Kidney (tissue), 14 donors: ENCODE measurements around the gene C8G. TPM values are rescaled to one million over a fixed set of nuclear protein-coding genes. Genes with fewer than 3 reads are reported as not detected.

Source experiments
- DNase-seq, 5 donors: peaks; one replicate each; pipeline ENCODE4 v3.0.0-alpha.2; 2013 to 2020
- FAIRE-seq: peaks from 2 replicates; lab custom pipeline; 2012; peaks lifted over from hg19 to GRCh38; lab: Jason Lieb, UNC
- H3K27ac ChIP-seq, 2 donors: one replicate each; pipeline ENCODE4 v1.7.0; 2013; ENCODE audit warnings: low read depth in 2 of 2, low read length in 2 of 2, inconsistent platforms in 1 of 2
- H3K27me3 ChIP-seq: one replicate; pipeline ENCODE4 v1.7.1; 2013; ENCODE audit warnings: low read length, inconsistent platforms; ENCODE audit not compliant: control insufficient read depth, insufficient read depth
- H3K36me3 ChIP-seq, 3 donors: one replicate each; pipeline versions ENCODE4 v1.7.0 to v1.7.1; 2013; ENCODE audit warnings: low read length in 3 of 3, control low read depth in 1 of 3, inconsistent platforms in 1 of 3; ENCODE audit not compliant: insufficient read depth in 3 of 3, control insufficient read depth in 2 of 3
- H3K4me1 ChIP-seq, 3 donors: one replicate each; pipeline versions ENCODE4 v1.7.0 to v1.7.1; 2013; ENCODE audit warnings: low read length in 3 of 3, inconsistent platforms in 1 of 3, low read depth in 1 of 3; ENCODE audit not compliant: control insufficient read depth in 2 of 3, insufficient read depth in 2 of 3
- H3K4me3 ChIP-seq, 3 donors: one replicate each; pipeline versions ENCODE4 v1.7.0 to v1.8.1; 2013; ENCODE audit warnings: low read length in 3 of 3, control low read depth in 1 of 3, inconsistent platforms in 1 of 3
- H3K9ac ChIP-seq, 3 donors: one replicate each; pipeline versions ENCODE4 v1.7.0 to v1.7.1; 2013; ENCODE audit warnings: low read length in 3 of 3, control low read depth in 1 of 3, inconsistent platforms in 1 of 3
- H3K9me3 ChIP-seq, 3 donors: one replicate each; pipeline versions ENCODE4 v1.7.0 to v1.7.1; 2013; ENCODE audit warnings: low read length in 3 of 3, control low read depth in 1 of 3, inconsistent platforms in 1 of 3; ENCODE audit not compliant: control insufficient read depth in 2 of 3, insufficient read depth in 1 of 3
- intact Hi-C: fragments of 100-400 bp; cut with DNase I; formaldehyde crosslinking; loops from one replicate; pipeline ENCODE4 v1.11.1; 2022
- polyA plus RNA-seq: library from polyadenylated mRNA; stranded (reverse); fragments of 350-450 nt; fragmentation: Illumina TruSeq; extraction: RNeasy Lipid Tissue Mini Kit (QIAGEN cat#74804); gene quantifications from one replicate; pipeline ENCODE4 v1.2.3, GENCODE V29; 2014; ENCODE audit warnings: low read depth, low replicate concordance; ENCODE audit not compliant: insufficient read depth
- total RNA-seq: library from RNA; stranded (reverse); fragmentation: NEBNext Ultra II Directional; extraction: Animal tissue kit (Norgen Biotek cat#: 25700); gene quantifications from one replicate; pipeline ENCODE4 v1.2.1, GENCODE V29; 2021
- TF ChIP-seq, protein P1 (sequence below): IDR thresholded peaks from 3 replicates; pipeline ENCODE4 v1.5.1; 2012; ENCODE audit warnings: mild to moderate bottlenecking, moderate library complexity, borderline replicate concordance; ENCODE audit not compliant: insufficient read depth; ENCODE audit errors: extremely low read depth
- donor health status: control.
- donor health status: control.
- donor health status: control.
- donor health status: control.
- donor health status: control.
- donor health status: DM: yes; HTN: yes; CAD: no.
- donor health status: Normal renal cell carcinoma (clear cell type).

The C8G gene
- total and polyA plus RNA-seq, 2 donors from 2014 or later = 1.9 to 2.1 TPM

DNA sequence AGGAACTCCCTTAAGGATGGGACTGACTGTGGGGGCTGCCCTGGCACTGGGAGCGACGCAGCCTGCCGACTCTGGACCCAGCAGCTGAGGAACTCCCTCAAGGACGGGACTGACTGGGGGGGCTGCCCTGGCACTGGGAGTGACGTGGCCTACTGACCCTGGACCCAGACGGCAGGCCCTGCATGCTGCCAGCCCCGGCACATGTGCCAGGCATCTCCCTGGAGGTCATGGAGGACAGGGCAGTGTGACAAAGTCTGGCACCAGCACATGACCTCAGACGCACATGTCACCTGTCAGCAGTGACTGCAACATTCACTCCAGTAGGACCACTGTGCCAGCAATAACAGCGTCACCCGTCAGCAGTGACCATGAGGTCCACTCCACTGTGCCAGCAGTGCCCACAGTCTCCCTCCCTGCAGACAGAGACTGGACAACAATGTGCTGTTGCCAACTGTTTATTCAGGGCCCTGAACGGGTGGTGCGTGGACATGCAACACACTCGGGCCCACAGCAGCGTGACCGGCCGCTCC, 5.0 kb upstream of the C8G start:
- FAIRE-seq = no peak
- no peak overlapping the region for H3K4me3 ChIP-seq
- TF ChIP-seq, protein P1, sequence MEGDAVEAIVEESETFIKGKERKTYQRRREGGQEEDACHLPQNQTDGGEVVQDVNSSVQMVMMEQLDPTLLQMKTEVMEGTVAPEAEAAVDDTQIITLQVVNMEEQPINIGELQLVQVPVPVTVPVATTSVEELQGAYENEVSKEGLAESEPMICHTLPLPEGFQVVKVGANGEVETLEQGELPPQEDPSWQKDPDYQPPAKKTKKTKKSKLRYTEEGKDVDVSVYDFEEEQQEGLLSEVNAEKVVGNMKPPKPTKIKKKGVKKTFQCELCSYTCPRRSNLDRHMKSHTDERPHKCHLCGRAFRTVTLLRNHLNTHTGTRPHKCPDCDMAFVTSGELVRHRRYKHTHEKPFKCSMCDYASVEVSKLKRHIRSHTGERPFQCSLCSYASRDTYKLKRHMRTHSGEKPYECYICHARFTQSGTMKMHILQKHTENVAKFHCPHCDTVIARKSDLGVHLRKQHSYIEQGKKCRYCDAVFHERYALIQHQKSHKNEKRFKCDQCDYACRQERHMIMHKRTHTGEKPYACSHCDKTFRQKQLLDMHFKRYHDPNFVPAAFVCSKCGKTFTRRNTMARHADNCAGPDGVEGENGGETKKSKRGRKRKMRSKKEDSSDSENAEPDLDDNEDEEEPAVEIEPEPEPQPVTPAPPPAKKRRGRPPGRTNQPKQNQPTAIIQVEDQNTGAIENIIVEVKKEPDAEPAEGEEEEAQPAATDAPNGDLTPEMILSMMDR = no peak
- H3K4me1 ChIP-seq = peaks cover 0 to 10% (median 0%) of the 10 kb centered on the region in 3 donors
- peak in 1 of 5 donors; percentile 63 for DNase-seq
- no peak overlapping the region for H3K27ac ChIP-seq
- H3K36me3 ChIP-seq = peaks cover 0 to 23% (median 7%) of the 10 kb centered on the region in 3 donors
- no peaks in the 10 kb centered on the region for H3K27me3 ChIP-seq
- H3K9ac ChIP-seq = no peak overlapping the region
- H3K9me3 ChIP-seq = no peaks in the 10 kb centered on the region
- intact Hi-C loops = loop anchor here (10.0 kb wide), 2 partner anchors 95 to 145 kb away; partner anchors contain the start of genes AJM1, CCDC183, PHPT1 and TMEM141

DNA sequence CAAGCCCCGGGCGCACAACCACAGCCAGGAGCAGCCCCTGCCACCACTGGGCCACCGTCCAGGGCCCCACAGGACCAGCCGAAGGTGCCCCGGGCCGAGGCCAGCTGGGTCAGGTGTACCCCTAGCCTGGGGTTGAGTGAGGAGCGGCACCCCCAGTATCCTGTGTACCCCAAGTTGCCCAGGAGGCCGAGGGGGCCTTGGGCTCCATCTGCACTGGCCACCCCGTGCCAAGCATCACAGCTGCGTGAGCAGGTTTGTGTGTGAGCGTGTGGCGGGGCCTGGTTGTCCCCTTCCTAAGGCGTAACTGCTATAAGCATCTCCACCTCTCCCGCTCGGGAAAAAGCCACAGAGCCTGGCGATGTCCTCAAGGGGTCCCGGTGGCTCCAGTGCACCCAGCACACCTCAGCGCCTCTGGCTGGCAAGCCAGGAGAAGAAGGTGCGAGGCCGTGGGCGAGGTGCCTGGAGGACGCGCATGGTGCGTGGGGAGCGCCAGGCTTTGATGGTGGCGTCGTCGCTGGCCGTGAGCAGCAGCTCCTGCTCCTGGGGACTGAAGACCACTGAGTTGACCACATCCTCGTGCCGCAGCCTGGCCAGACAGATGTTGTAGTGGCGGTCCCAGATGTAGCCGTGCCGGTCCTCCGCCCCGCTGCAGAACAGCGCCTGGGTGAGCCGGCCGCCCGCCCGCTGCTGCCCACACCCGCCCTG, 4.4 kb upstream of the C8G start:
- peak in 1 of 5 donors; percentile 72 for DNase-seq
- Histone ChIP-seq H3K9me3 (no peaks in the 10 kb centered on the region), H3K36me3 (peaks cover 0 to 23% (median 7%) of the 10 kb centered on the region in 3 donors), H3K27me3 (no peaks in the 10 kb centered on the region), H3K4me1 (peaks cover 0 to 10% (median 0%) of the 10 kb centered on the region in 3 donors), H3K4me3 (no peak overlapping the region), H3K9ac (no peak overlapping the region), H3K27ac (no peak overlapping the region)
- intact Hi-C loops = loop anchor here (10.0 kb wide), 2 partner anchors 96 to 146 kb away; partner anchors contain the start of genes AJM1, CCDC183, PHPT1 and TMEM141
- FAIRE-seq = no peak
- TF ChIP-seq, protein P1 = no peak

DNA sequence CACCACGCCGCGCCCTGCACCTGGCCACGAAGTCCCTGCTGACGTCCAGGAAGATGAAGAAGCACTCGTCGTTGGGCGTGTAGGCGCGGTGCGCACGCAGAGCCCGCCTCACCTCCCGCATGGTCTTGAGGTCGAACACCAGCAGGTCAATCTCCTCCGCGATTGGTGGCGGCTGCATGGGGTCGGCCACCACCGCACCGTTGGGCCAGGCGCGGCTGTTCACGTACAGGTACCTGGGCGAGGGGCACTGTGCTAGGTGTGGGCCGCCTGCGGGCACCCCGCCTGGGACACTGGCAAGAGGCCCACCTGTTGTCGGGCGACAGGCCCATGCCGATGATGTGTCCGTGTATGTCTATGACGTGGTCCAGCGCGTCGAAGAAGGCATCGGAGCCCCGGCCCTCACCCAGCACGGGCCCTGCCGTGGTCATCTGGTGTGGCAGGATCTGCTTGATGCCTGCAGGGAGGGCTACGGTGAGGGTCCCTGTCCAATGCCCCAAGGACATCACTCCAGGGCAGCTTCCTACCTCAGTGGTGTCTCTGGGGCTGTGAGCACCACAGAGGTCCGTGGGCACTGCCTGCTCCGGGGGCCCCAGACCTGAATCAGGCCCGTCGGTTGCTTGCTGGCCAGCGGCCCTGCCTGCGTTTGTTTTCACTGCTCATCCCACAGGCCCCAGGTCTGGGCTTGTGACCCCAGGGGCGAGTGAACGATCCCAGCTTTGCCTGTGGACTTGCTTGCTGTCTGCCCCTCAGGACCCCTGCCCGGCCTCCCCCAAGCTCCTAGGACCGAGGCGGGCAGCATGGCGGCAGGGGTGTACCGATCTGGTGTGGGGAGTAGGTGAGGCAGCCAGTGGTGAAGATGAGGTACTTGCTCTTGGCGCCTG, 3.6 kb upstream of the C8G start:
- FAIRE-seq = no peak
- intact Hi-C loops = loop anchor here (10.0 kb wide), 2 partner anchors 97 to 147 kb away; partner anchors contain the start of genes AJM1, CCDC183, PHPT1 and TMEM141

More for the DNA sequence above, 3.6 kb upstream of the C8G start:
- DNase-seq = peak in 1 of 5 donors; percentile 83
- no peak overlapping the region for H3K9ac ChIP-seq
- H3K27ac ChIP-seq = no peak overlapping the region
- peaks cover 0 to 10% (median 0%) of the 10 kb centered on the region in 3 donors for H3K4me1 ChIP-seq
- H3K9me3 ChIP-seq = no peaks in the 10 kb centered on the region
- H3K27me3 ChIP-seq = no peaks in the 10 kb centered on the region
- TF ChIP-seq, protein P1 = no peak
- H3K36me3 ChIP-seq = peaks cover 0 to 23% (median 7%) of the 10 kb centered on the region in 3 donors
- H3K4me3 ChIP-seq = no peak overlapping the region
